Measurements from ENCODE around the gene PCNX3. TPM values are rescaled to one million over a fixed set of nuclear protein-coding genes. Genes with fewer than 3 reads are reported as not detected.

PCNX3 gene
- total and polyA plus RNA-seq, 2 donors (not counting 3 experiments of a cell fraction or from before 2014, with no cell fraction given) = 42.6 to 53.9 TPM

DNA sequence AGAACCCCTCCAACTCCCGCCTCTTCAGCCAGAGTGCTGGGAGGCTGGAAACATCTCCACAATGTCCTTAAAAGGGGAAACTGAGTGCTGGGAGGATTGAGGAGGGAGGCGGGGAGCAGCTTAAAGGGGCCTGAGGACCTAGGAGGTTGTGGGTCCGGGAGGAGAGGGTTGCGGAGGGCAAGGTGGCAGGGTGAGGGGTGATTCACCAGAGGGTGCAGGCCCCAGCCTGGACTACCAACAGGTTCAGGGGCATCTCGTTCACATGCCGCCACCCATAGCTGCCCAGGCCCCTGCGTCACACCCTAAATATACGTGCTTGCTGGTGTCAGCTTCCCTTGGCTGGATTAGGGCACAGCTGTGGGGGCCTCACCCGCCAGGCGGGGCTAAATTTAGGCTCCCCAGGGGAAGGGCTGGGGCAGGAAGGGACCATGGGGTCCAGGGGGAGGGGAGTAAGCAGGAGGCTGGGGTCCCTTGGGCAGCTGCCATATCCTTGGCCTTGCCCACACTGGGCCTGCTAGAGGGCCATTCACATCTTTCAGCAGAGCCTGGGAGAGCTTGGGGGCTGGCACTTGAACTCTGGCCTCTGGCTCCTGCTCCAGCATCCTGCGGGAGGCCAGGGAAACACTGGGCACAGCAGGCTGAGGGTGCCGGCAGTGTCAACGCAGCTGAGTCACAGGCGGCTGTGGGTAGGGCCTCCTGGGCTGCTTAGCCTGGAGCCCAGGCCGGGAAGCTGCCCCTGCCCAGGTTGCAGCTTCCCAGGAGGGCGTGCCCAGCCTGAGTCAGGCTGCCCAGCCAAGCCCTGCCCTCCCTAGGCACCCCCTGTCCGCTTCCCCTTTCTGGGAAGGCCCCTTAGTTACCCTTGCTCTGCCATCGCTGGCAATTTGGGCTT is 38.5 kb upstream of the PCNX3 start:
- Histone ChIP-seq H3K27ac (ENCODE audit: insufficient read depth, low read depth, low read length) (peak overlapping the region; percentile 16), H3K4me2 (ENCODE audit: insufficient read depth, low read length) (peak overlapping the region; percentile 41), H3K27me3 (ENCODE audit: control insufficient read depth in 2 of 2, insufficient read depth in 2 of 2, low read length in 2 of 2) (no peaks in the 10 kb centered on the region), H3K9me1 (replicated peaks; ENCODE audit: control insufficient read depth, extremely low read depth, insufficient read depth, low read length) (no peaks in the 10 kb centered on the region), H4K20me1 (replicated peaks; ENCODE audit: control insufficient read depth, extremely low read depth, insufficient read depth, low read length) (no peaks in the 10 kb centered on the region), H3K9ac (replicated peaks; ENCODE audit: extremely low read depth, insufficient read depth, low read length) (peak overlapping the region; percentile 20), H3K9me3 (replicated peaks; ENCODE audit: control insufficient read depth, insufficient read depth, low read length) (no peaks in the 10 kb centered on the region), H3K4me1 (ENCODE audit: control insufficient read depth, extremely low read depth, insufficient read depth, low read length) (peaks cover 36% of the 10 kb centered on the region), H3K79me2 (ENCODE audit: control insufficient read depth, insufficient read depth, low read length) (peaks cover 11% of the 10 kb centered on the region), H3K36me3 (ENCODE audit: control insufficient read depth in 2 of 2, extremely low read depth in 1 of 2, insufficient read depth in 2 of 2, low read length in 2 of 2) (no peaks in the 10 kb centered on the region), H2AFZ (ENCODE audit: low read depth, low read length) (no peak overlapping the region), H3K4me3 (replicated peaks in 1 of 3; ENCODE audit: insufficient read depth in 1 of 3, low read depth in 1 of 3, low read length in 3 of 3) (peak overlapping the region in 1 of 3 experiments; percentile 23)
- BruUV-seq (replicated peaks) = no TSS peak
- intact Hi-C loops (cut with micrococcal nuclease) (no loop called here), dilution Hi-C loops (cut with MboI; ENCODE audit: extremely low pct_ligation_motif_present, low sequenced_read_pairs) (no loop called here)
- TF ChIP-seq POLR2AphosphoS5 (IDR thresholded peaks at IDR 0.05; ENCODE audit: insufficient read depth, low read depth, low read length) (peak; percentile 53), FOS (IDR thresholded peaks at IDR 0.05; ENCODE audit: borderline replicate concordance, insufficient read depth, low read length) (no peak)
- ChIA-PET CTCF (interaction anchor here (0.7 to 9.7 kb wide), 3 partner anchors 13 to 36 kb away, joined by 3 to 167 read pairs (median 22); no protein-coding TSS in a partner anchor), POLR2A (interaction anchor here (1.1 kb wide), 1 partner anchor 16 kb away, joined by 3 read pairs; no protein-coding TSS in a partner anchor)
- peak; percentile 52 for DNase-seq (ENCODE audit: low read depth, low spot score)
- FAIRE-seq = peak; percentile 86

DNA sequence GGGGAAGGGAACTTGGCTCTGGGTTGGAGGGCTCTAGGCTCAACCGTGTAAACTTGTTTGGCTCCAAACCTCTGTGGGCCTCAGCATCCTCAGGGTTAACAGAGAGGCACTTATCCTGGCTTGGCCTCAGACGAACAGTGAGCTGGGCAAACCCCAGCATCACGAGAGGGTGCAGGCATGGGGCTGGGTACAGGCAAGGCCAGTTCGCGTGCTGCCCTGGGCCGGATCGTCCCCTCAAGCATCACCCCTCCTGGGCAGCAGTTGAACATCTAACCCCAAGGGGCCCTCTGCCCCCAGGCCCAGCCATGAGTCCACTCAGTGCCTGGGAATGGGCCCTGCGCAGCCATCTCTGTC is 37.8 kb upstream of the PCNX3 start:
- intact Hi-C loops (cut with micrococcal nuclease) (no loop called here), dilution Hi-C loops (cut with MboI; ENCODE audit: extremely low pct_ligation_motif_present, low sequenced_read_pairs) (no loop called here)
- H3K4me3 ChIP-seq (replicated peaks in 1 of 3; ENCODE audit: insufficient read depth in 1 of 3, low read depth in 1 of 3, low read length in 3 of 3) = no peak overlapping the region
- H2AFZ ChIP-seq (ENCODE audit: low read depth, low read length) = no peak overlapping the region
- TF ChIP-seq GATA2 (IDR thresholded peaks at IDR 0.05; ENCODE audit: insufficient read depth, insufficient read length, low read depth, low read length) (no peak), FOS (IDR thresholded peaks at IDR 0.05; ENCODE audit: borderline replicate concordance, insufficient read depth, low read length) (no peak), POLR2AphosphoS5 (IDR thresholded peaks at IDR 0.05; ENCODE audit: insufficient read depth, low read depth, low read length) (no peak), JUN (IDR thresholded peaks at IDR 0.05; ENCODE audit: borderline replicate concordance, insufficient read depth, insufficient read length, low read depth) (no peak), MYC (IDR thresholded peaks at IDR 0.05; ENCODE audit: low read depth, low read length) (no peak), EZH2 (IDR thresholded peaks at IDR 0.05; ENCODE audit: borderline replicate concordance, low read depth, low read length, severe bottlenecking) (no peak), POLR2A (IDR thresholded peaks at IDR 0.05; ENCODE audit: low read depth, low read length) (no peak)
- TF ChIP-seq, protein P1, sequence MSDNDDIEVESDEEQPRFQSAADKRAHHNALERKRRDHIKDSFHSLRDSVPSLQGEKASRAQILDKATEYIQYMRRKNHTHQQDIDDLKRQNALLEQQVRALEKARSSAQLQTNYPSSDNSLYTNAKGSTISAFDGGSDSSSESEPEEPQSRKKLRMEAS (IDR thresholded peaks at IDR 0.05; ENCODE audit: insufficient read depth, insufficient read length) = no peak
- TF ChIP-seq, protein P2, sequence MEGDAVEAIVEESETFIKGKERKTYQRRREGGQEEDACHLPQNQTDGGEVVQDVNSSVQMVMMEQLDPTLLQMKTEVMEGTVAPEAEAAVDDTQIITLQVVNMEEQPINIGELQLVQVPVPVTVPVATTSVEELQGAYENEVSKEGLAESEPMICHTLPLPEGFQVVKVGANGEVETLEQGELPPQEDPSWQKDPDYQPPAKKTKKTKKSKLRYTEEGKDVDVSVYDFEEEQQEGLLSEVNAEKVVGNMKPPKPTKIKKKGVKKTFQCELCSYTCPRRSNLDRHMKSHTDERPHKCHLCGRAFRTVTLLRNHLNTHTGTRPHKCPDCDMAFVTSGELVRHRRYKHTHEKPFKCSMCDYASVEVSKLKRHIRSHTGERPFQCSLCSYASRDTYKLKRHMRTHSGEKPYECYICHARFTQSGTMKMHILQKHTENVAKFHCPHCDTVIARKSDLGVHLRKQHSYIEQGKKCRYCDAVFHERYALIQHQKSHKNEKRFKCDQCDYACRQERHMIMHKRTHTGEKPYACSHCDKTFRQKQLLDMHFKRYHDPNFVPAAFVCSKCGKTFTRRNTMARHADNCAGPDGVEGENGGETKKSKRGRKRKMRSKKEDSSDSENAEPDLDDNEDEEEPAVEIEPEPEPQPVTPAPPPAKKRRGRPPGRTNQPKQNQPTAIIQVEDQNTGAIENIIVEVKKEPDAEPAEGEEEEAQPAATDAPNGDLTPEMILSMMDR (IDR thresholded peaks at IDR 0.05; ENCODE audit: extremely low read depth in 1 of 2, insufficient read depth in 1 of 2, low read depth in 1 of 2, low read length in 2 of 2) = no peak
- no TSS peak for BruUV-seq (replicated peaks)
- H4K20me1 ChIP-seq (replicated peaks; ENCODE audit: control insufficient read depth, extremely low read depth, insufficient read depth, low read length) = no peaks in the 10 kb centered on the region
- DNase-seq (ENCODE audit: low read depth, low spot score) = no peak
- no peak for FAIRE-seq
- POLR2A ChIA-PET = no interaction called here
- H3K79me2 ChIP-seq (ENCODE audit: control insufficient read depth, insufficient read depth, low read length) = peaks cover 10% of the 10 kb centered on the region
- no peak overlapping the region for H3K9ac ChIP-seq (replicated peaks; ENCODE audit: extremely low read depth, insufficient read depth, low read length)
- no peak overlapping the region for H3K4me2 ChIP-seq (ENCODE audit: insufficient read depth, low read length)
- peaks cover 36% of the 10 kb centered on the region for H3K4me1 ChIP-seq (ENCODE audit: control insufficient read depth, extremely low read depth, insufficient read depth, low read length)
- CTCF ChIA-PET = interaction anchor here (3.9 to 9.7 kb wide), 2 partner anchors 12 to 37 kb away, joined by 22 to 167 read pairs; no protein-coding TSS in a partner anchor
- H3K27ac ChIP-seq (ENCODE audit: insufficient read depth, low read depth, low read length) = no peak overlapping the region
- no peaks in the 10 kb centered on the region for H3K9me1 ChIP-seq (replicated peaks; ENCODE audit: control insufficient read depth, extremely low read depth, insufficient read depth, low read length)
- H3K36me3 ChIP-seq (ENCODE audit: control insufficient read depth in 2 of 2, extremely low read depth in 1 of 2, insufficient read depth in 2 of 2, low read length in 2 of 2) = no peaks in the 10 kb centered on the region
- H3K9me3 ChIP-seq (replicated peaks; ENCODE audit: control insufficient read depth, insufficient read depth, low read length) = no peaks in the 10 kb centered on the region
- no peaks in the 10 kb centered on the region for H3K27me3 ChIP-seq (ENCODE audit: control insufficient read depth in 2 of 2, insufficient read depth in 2 of 2, low read length in 2 of 2)
